Smooth muscle cell (in vitro differentiated cells): ENCODE data around the gene CEP295NL. TPM values are rescaled to one million over a fixed set of nuclear protein-coding genes. Genes with fewer than 3 reads are reported as not detected.

Source experiments
- DNase-seq: peaks from one replicate; lab custom pipeline; 2025; ENCODE audit not compliant: unreplicated experiment; lab: John Stamatoyannopoulos, UW
- H2AFZ ChIP-seq: fragments of 200-600 bp; sonication (generic); 2 replicates; pipeline ENCODE4 v1.6.0; 2016; ENCODE audit warnings: antibody characterized with exemption, low read depth, mild to moderate bottlenecking
- H3F3A ChIP-seq: fragments of 200-600 bp; sonication (generic); 2 replicates; pipeline ENCODE4 v1.6.0; 2017; ENCODE audit warnings: antibody characterized with exemption, low read depth
- H3K27ac ChIP-seq: fragments of 200-600 bp; sonication (generic); 2 replicates; pipeline ENCODE4 v1.5.1; 2016; ENCODE audit warnings: low read depth, mild to moderate bottlenecking
- H3K27me3 ChIP-seq: fragments of 200-600 bp; sonication (generic); 2 replicates; pipeline ENCODE4 v1.6.1; 2016; ENCODE audit warnings: low read depth, mild to moderate bottlenecking
- H3K36me3 ChIP-seq: fragments of 200-600 bp; sonication (generic); 2 replicates; pipeline ENCODE4 v1.5.1; 2016; ENCODE audit warnings: low read depth
- H3K4me1 ChIP-seq: fragments of 200-600 bp; sonication (generic); 2 replicates; pipeline ENCODE4 v1.5.1; 2016; ENCODE audit warnings: low read depth
- H3K4me2 ChIP-seq: fragments of 200-600 bp; sonication (generic); 2 replicates; pipeline ENCODE4 v1.6.0; 2016; ENCODE audit warnings: mild to moderate bottlenecking
- H3K4me3 ChIP-seq: fragments of 200-600 bp; sonication (generic); 2 replicates; pipeline ENCODE4 v1.5.1; 2016; ENCODE audit warnings: mild to moderate bottlenecking
- H3K79me2 ChIP-seq: fragments of 200-600 bp; sonication (generic); 2 replicates; pipeline ENCODE4 v1.6.0; 2016; ENCODE audit warnings: low read depth, mild to moderate bottlenecking
- H3K9ac ChIP-seq: fragments of 200-600 bp; sonication (generic); 2 replicates; pipeline ENCODE4 v1.6.0; 2016; ENCODE audit warnings: low read depth
- H3K9me3 ChIP-seq: fragments of 200-600 bp; sonication (generic); replicated peaks from 2 replicates; pipeline ENCODE4 v1.5.1; 2016; ENCODE audit warnings: low read depth
- H4K20me1 ChIP-seq: fragments of 200-600 bp; sonication (generic); 2 replicates; pipeline ENCODE4 v1.6.0; 2016; ENCODE audit warnings: low read depth
- CTCF ChIP-seq: fragments of 200-600 bp; sonication (generic); IDR thresholded peaks from 2 replicates; pipeline ENCODE4 v1.5.1; 2017; ENCODE audit warnings: borderline replicate concordance, mild to moderate bottlenecking, antibody characterized with exemption; ENCODE audit not compliant: insufficient read depth, poor library complexity, severe bottlenecking
- WGBS: methylation state at CpG from one replicate; pipeline ENCODE4 v1.1.7; 2016; ENCODE audit warnings: low lambda C conversion rate; 5-methylcytosine and 5-hydroxymethylcytosine counted together
- polyA plus RNA-seq: library from polyadenylated mRNA; unstranded; fragments of >200 nt; fragmentation: Nextera tagmentation; extraction: Ambion mirVana; gene quantifications from 2 replicates; pipeline ENCODE4 v1.2.1, GENCODE V29; 2016
- total RNA-seq: library from RNA; depleted of rRNA; stranded (reverse); fragments of >200 nt; gene quantifications from 2 replicates; pipeline ENCODE4 v1.2.3, GENCODE V29; 2014

Gene CEP295NL
- total and polyA plus RNA-seq, 2 experiments from 2014 or later: 1.2 TPM; not detected in 1

GRCh38 chr17:78939615-78940014 is 36.6 kb upstream of the CEP295NL start:
- no peaks in the 10 kb centered on the region for H4K20me1 ChIP-seq
- peak overlapping the region; percentile 76 for H3K27ac ChIP-seq
- no peak for TF ChIP-seq CTCF
- H3K79me2 ChIP-seq: no peaks in the 10 kb centered on the region
- no peak overlapping the region for H3K9ac ChIP-seq
- no peak overlapping the region for H3K4me2 ChIP-seq
- H3K27me3 ChIP-seq: no peaks in the 10 kb centered on the region
- H3F3A ChIP-seq: peaks cover 14% of the 10 kb centered on the region
- H2AFZ ChIP-seq: no peak overlapping the region
- WGBS: 78% methylated on average over 6 of the region's 6 CpGs
- peaks cover 15% of the 10 kb centered on the region for H3K4me1 ChIP-seq
- H3K9me3 ChIP-seq: no peaks in the 10 kb centered on the region
- H3K36me3 ChIP-seq: no peaks in the 10 kb centered on the region
- no peak for DNase-seq
- H3K4me3 ChIP-seq: no peak overlapping the region

GRCh38 chr17:78937561-78937960 is 34.6 kb upstream of the CEP295NL start:
- Histone ChIP-seq H3K4me2 (no peak overlapping the region), H3K9ac (no peak overlapping the region), H3K27ac (no peak overlapping the region), H3K79me2 (no peaks in the 10 kb centered on the region), H3K27me3 (no peaks in the 10 kb centered on the region), H3K4me1 (peaks cover 24% of the 10 kb centered on the region), H4K20me1 (no peaks in the 10 kb centered on the region), H2AFZ (no peak overlapping the region), H3K36me3 (no peaks in the 10 kb centered on the region), H3K9me3 (no peaks in the 10 kb centered on the region), H3K4me3 (no peak overlapping the region), H3F3A (peaks cover 18% of the 10 kb centered on the region)
- WGBS: 84% methylated on average over 11 of the region's 11 CpGs
- TF ChIP-seq CTCF: no peak
- no peak for DNase-seq

DNA sequence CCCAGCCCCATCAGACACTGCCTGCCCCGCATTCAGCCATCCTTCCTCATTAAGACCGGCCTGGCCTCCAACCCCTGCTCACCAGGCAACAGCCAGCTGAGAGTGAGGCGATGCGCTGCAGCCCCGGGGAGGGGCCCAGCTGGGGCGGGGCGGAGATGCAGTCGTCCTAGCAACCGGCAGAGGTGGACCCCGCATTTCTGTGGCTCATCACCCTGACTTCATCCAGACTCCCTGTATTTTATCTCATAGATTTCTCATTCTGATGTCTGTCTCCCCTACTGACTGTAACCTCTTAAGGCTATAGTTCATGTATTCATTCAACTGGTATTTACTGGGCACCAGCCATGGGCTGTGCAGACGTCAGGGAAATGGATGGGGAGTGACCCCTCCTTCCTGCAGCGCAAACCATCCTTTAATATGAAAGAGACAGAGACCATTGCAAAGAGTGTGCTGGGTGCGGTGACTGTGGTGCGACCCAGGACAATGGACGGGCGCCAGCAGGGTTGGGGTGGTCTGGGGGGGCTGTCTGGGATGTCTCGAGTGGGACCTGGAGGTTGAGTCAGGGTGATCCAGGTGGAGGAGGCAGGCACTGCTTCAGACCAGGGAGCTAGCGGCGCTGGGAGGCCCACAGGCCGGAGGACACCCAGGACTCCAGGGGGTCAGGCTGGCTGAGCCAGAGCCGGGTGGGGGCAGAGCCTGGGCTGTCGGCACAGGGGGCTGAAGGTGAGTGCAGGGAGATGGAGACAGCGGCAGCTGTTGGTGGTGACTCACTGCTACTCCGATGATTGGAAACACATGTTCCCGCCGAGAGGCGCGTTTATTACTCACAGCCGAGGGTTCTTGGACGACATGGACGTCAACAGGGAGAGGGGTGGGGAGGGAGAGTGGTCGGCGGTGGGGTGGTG is 32.7 kb upstream of the CEP295NL start:
- Histone ChIP-seq H3K79me2 (no peaks in the 10 kb centered on the region), H2AFZ (no peak overlapping the region), H3F3A (peaks cover 18% of the 10 kb centered on the region), H3K4me1 (peaks cover 23% of the 10 kb centered on the region), H3K27ac (peak overlapping the region; percentile 99), H3K4me3 (no peak overlapping the region), H3K36me3 (no peaks in the 10 kb centered on the region), H3K27me3 (no peaks in the 10 kb centered on the region), H3K9ac (peak overlapping the region; percentile 86), H3K4me2 (peak overlapping the region; percentile 64), H3K9me3 (no peaks in the 10 kb centered on the region), H4K20me1 (no peaks in the 10 kb centered on the region)
- WGBS: 59% methylated on average over 22 of the region's 33 CpGs
- DNase-seq: peak; percentile 37
- TF ChIP-seq CTCF: no peak
